Neural cell (in vitro differentiated cells): Measurements from ENCODE around the gene CDC123. TPM values are rescaled to one million over a fixed set of nuclear protein-coding genes. Genes with fewer than 3 reads are reported as not detected.

Experiments used
- H2AFZ ChIP-seq: fragments of 200-600, 300-800 bp; sonication (generic), shearing (Covaris generic); 2 replicates; pipeline ENCODE4 v1.6.0; 2014; ENCODE audit warnings: low read depth, mild to moderate bottlenecking, antibody characterized with exemption, low read length, moderate library complexity
- H3F3A ChIP-seq: fragments of 200-600 bp; shearing (Covaris generic); 2 replicates; pipeline ENCODE4 v1.6.1; 2016; ENCODE audit warnings: mild to moderate bottlenecking, moderate library complexity, mixed read lengths, antibody characterized with exemption, low read length; ENCODE audit not compliant: insufficient read depth, poor library complexity, severe bottlenecking
- H3K27ac ChIP-seq: fragments of 200-600, 300-800 bp; sonication (generic), shearing (Covaris generic); 2 replicates; pipeline ENCODE4 v1.5.1; 2014; ENCODE audit warnings: mild to moderate bottlenecking, low read length, moderate library complexity
- H3K27me3 ChIP-seq: fragments of 300-800, 200-600 bp; sonication (generic), shearing (Covaris generic); 2 replicates; pipeline ENCODE4 v1.6.0; 2014; ENCODE audit warnings: mild to moderate bottlenecking, low read depth, low read length, moderate library complexity; ENCODE audit not compliant: insufficient read depth
- H3K36me3 ChIP-seq: fragments of 300-800, 200-600 bp; sonication (generic), shearing (Covaris generic); 2 replicates; pipeline ENCODE4 v1.5.1; 2014; ENCODE audit warnings: mild to moderate bottlenecking, antibody characterized with exemption, low read length, moderate library complexity; ENCODE audit not compliant: insufficient read depth
- H3K4me2 ChIP-seq: fragments of 300-800, 200-600 bp; sonication (generic), shearing (Covaris generic); 2 replicates; pipeline ENCODE4 v1.6.0; 2014; ENCODE audit warnings: mild to moderate bottlenecking, low read length
- H3K4me3 ChIP-seq: fragments of 300-800, 200-600 bp; sonication (generic), shearing (Covaris generic); 2 replicates; pipeline ENCODE4 v1.5.1; 2014; ENCODE audit warnings: mild to moderate bottlenecking, low read length, moderate library complexity
- H3K79me2 ChIP-seq: fragments of 200-600 bp; shearing (Covaris generic); replicated peaks from 2 replicates; pipeline ENCODE4 v1.6.0; 2014; ENCODE audit warnings: mild to moderate bottlenecking, low read length, moderate library complexity; ENCODE audit not compliant: insufficient read depth
- H3K9ac ChIP-seq: fragments of 300-800, 200-600 bp; sonication (generic), shearing (Covaris generic); 2 replicates; pipeline ENCODE4 v1.6.1; 2016; ENCODE audit warnings: mild to moderate bottlenecking, low read length, mixed read lengths
- H3K9me2 ChIP-seq: fragments of 200-600 bp; shearing (Covaris generic); 2 replicates; pipeline ENCODE4 v1.6.1; 2016; ENCODE audit warnings: mild to moderate bottlenecking, low read length, mixed read lengths; ENCODE audit not compliant: insufficient read depth
- H3K9me3 ChIP-seq: fragments of 200-600, 300-800 bp; sonication (generic), shearing (Covaris generic); 2 replicates; pipeline ENCODE4 v1.6.1; 2016; ENCODE audit warnings: mild to moderate bottlenecking, mixed run types, low read length, moderate library complexity, mixed read lengths
- H4K20me1 ChIP-seq: fragments of 200-600 bp; shearing (Covaris generic); 2 replicates; pipeline ENCODE4 v1.6.1; 2016; ENCODE audit warnings: mild to moderate bottlenecking, mixed run types; ENCODE audit not compliant: insufficient read depth
- EP300 ChIP-seq: fragments of 450-650 bp; conservative IDR thresholded peaks from 2 replicates; pipeline ENCODE4 v1.6.1; 2014; ENCODE audit warnings: antibody characterized with exemption, mild to moderate bottlenecking, moderate library complexity; ENCODE audit not compliant: poor library complexity, severe bottlenecking
- EZH2 ChIP-seq: fragments of 200-600, 300-800 bp; shearing (Covaris generic), sonication (generic); IDR thresholded peaks from 2 replicates; pipeline ENCODE4 v1.6.1; 2014; ENCODE audit warnings: antibody characterized with exemption, low read length, borderline replicate concordance, mild to moderate bottlenecking; ENCODE audit not compliant: insufficient read depth, poor library complexity, severe bottlenecking
- MXI1 ChIP-seq: fragments of 450-650 bp; conservative IDR thresholded peaks from 2 replicates; pipeline ENCODE4 v1.6.1; 2014; ENCODE audit warnings: antibody characterized with exemption, mild to moderate bottlenecking; ENCODE audit not compliant: poor library complexity, severe bottlenecking
- POLR2AphosphoS5 ChIP-seq: IDR thresholded peaks from 2 replicates; pipeline ENCODE4 v1.6.1; 2012
- RAD21 ChIP-seq: fragments of 450-650 bp; conservative IDR thresholded peaks from 2 replicates; pipeline ENCODE4 v1.6.1; 2014; ENCODE audit warnings: antibody characterized with exemption, mild to moderate bottlenecking, moderate library complexity
- REST ChIP-seq: IDR thresholded peaks from 2 replicates; pipeline ENCODE4 v1.6.1; 2012; ENCODE audit warnings: borderline replicate concordance
- SMC3 ChIP-seq: fragments of 450-650 bp; conservative IDR thresholded peaks from 2 replicates; pipeline ENCODE4 v1.6.1; 2014; ENCODE audit warnings: antibody characterized with exemption, mild to moderate bottlenecking, moderate library complexity; ENCODE audit not compliant: poor library complexity
- TAF1 ChIP-seq: IDR thresholded peaks from 2 replicates; pipeline ENCODE4 v1.6.1; 2012; ENCODE audit warnings: low read depth
- polyA plus RNA-seq: library from polyadenylated mRNA; depleted of rRNA; stranded (reverse); fragments of >200 nt; gene quantifications from 2 replicates; pipeline ENCODE4 v1.2.3, GENCODE V29; 2014
- TF ChIP-seq, protein P1 (sequence below): fragments of 450-650 bp; IDR thresholded peaks from 2 replicates; pipeline ENCODE4 v1.5.1; 2014; ENCODE audit warnings: antibody characterized with exemption, mild to moderate bottlenecking, moderate library complexity; ENCODE audit not compliant: poor library complexity, severe bottlenecking

CDC123 gene
- polyA plus RNA-seq, 1 donor from 2014 or later = 110 TPM

DNA sequence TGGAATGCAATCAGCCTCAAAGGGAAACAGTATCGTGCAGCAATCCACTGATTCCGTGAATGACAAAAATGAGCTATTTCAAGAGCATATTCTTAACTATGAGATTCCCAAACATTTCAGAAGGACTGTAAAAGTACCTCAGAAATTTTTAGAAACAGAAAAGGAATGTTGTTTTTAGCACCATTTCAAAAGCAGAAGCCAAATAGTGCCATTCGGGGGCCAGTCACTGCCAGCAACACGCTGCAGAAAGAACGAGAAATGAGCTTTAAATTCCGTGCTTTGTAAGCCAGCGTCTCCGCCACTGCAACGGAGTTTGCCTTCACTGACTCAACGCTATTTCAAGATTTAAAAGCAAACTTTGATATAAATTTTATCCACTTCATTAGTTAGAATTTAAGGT, 6.6 kb upstream of the CDC123 start:
- no peaks in the 10 kb centered on the region for H4K20me1 ChIP-seq
- peaks cover 12% of the 10 kb centered on the region for H3K79me2 ChIP-seq
- no peak for TF ChIP-seq EZH2
- TF ChIP-seq POLR2AphosphoS5 = no peak
- no peak for TF ChIP-seq RAD21
- no peak for TF ChIP-seq SMC3
- TF ChIP-seq, protein P1, sequence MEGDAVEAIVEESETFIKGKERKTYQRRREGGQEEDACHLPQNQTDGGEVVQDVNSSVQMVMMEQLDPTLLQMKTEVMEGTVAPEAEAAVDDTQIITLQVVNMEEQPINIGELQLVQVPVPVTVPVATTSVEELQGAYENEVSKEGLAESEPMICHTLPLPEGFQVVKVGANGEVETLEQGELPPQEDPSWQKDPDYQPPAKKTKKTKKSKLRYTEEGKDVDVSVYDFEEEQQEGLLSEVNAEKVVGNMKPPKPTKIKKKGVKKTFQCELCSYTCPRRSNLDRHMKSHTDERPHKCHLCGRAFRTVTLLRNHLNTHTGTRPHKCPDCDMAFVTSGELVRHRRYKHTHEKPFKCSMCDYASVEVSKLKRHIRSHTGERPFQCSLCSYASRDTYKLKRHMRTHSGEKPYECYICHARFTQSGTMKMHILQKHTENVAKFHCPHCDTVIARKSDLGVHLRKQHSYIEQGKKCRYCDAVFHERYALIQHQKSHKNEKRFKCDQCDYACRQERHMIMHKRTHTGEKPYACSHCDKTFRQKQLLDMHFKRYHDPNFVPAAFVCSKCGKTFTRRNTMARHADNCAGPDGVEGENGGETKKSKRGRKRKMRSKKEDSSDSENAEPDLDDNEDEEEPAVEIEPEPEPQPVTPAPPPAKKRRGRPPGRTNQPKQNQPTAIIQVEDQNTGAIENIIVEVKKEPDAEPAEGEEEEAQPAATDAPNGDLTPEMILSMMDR = no peak
- TF ChIP-seq MXI1 = no peak
- TF ChIP-seq REST = no peak
- no peak for TF ChIP-seq EP300
- no peak for TF ChIP-seq TAF1
- H3K9ac ChIP-seq = no peak overlapping the region
- H3K9me2 ChIP-seq = no peaks in the 10 kb centered on the region
- no peaks in the 10 kb centered on the region for H3K9me3 ChIP-seq
- no peak overlapping the region for H3K4me2 ChIP-seq
- no peaks in the 10 kb centered on the region for H3K27me3 ChIP-seq
- no peaks in the 10 kb centered on the region for H3K36me3 ChIP-seq
- H3K4me3 ChIP-seq = no peak overlapping the region
- no peaks in the 10 kb centered on the region for H3F3A ChIP-seq
- H3K27ac ChIP-seq = no peak overlapping the region
- no peak overlapping the region for H2AFZ ChIP-seq

GRCh38 chr10:12191715-12192114, 4.3 kb upstream of the CDC123 start:
- no peaks in the 10 kb centered on the region for H3K36me3 ChIP-seq
- no peaks in the 10 kb centered on the region for H3F3A ChIP-seq
- H4K20me1 ChIP-seq = no peaks in the 10 kb centered on the region
- H3K9me3 ChIP-seq = no peaks in the 10 kb centered on the region
- H3K9ac ChIP-seq = no peak overlapping the region
- no peak overlapping the region for H2AFZ ChIP-seq
- TF ChIP-seq MXI1 = no peak
- TF ChIP-seq, protein P1 = no peak
- TF ChIP-seq TAF1 = no peak
- TF ChIP-seq EZH2 = no peak
- no peak for TF ChIP-seq POLR2AphosphoS5
- H3K79me2 ChIP-seq = peaks cover 16% of the 10 kb centered on the region
- H3K27ac ChIP-seq = no peak overlapping the region
- no peak overlapping the region for H3K4me2 ChIP-seq
- no peaks in the 10 kb centered on the region for H3K9me2 ChIP-seq
- no peak overlapping the region for H3K4me3 ChIP-seq
- no peaks in the 10 kb centered on the region for H3K27me3 ChIP-seq
